HG03175 (cell line): Measurements from ENCODE around the gene WTAP.
"Not testable (repeated sequence)": the region's sequence is repeated elsewhere in the genome, so short reads cannot be mapped to it uniquely, and the experiment has no call there.

ENCODE experiments used
- ATAC-seq: cut with Tn5 transposase; IDR thresholded peaks from one replicate; pipeline ENCODE4 v1.9.1; 2021; ENCODE audit warnings: mild to moderate bottlenecking, moderate library complexity; ENCODE audit not compliant: unreplicated experiment

Gene WTAP

DNA sequence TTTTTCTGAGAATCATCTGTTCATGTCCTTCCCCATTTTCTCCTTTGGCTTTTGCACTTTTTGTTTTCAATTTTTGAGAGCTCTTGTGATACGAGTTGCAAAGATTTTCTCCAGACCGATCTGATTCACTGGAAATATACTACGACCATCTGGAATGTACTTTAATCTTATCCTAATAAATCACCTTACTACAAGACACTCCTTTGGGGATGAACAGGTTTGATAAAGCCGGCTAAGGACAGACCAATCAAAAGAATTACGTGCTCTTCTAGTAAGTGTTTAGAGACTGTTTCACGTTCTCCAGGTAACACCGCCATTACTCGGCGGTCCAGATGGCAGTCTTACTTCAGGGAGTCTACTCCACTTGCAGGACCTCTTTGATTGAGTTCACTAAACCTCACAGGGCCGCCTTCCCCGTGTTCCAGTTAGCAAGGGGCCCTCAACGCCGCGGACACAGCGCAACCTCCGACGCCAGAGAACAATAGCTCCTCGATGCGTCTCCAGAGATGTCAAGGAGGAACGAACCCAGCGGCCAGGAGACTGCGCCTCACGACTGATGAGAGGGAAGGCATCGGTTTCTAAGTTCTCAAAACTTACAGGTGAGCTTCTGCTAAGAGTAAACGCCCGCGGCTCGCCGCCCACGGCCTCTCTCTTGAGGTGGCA lies 920 bp upstream of the WTAP start:
- ATAC-seq = no peak

DNA sequence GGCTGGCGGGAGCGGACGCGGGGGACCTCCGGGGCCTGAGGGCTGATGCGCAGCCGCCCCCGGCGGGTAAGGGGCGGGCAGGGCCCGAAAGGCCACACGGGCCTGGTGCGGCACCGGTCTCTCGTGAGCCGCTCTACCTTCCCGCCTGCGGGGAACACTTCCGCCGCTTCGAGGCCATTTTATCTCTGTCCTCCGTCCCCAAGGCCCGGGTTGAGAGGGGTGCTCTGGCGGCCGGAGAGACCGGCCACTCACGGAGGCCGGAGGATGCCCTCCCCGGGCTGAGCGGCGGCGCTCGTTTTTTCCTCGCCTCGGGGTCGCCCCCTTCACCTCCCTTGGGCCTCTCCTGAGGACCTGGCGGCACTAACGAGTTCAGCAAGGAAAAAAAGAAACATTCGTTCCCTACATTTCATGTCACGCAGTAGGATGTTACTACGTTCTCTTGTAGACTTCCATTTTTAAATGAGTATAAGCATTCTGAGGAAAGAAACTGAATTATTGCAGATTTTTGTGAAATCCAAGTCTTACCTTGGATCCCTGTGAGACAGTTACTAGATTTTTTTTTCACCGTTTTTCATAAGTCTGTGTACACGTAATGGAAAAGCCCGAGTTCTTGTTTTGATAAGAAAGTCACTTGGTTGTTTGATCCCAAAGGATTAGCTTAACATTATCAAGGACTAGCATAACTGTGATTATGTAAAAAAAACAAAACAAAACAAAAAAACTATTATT lies 575 bp downstream of the WTAP start:
- ATAC-seq = peak; percentile 37

DNA sequence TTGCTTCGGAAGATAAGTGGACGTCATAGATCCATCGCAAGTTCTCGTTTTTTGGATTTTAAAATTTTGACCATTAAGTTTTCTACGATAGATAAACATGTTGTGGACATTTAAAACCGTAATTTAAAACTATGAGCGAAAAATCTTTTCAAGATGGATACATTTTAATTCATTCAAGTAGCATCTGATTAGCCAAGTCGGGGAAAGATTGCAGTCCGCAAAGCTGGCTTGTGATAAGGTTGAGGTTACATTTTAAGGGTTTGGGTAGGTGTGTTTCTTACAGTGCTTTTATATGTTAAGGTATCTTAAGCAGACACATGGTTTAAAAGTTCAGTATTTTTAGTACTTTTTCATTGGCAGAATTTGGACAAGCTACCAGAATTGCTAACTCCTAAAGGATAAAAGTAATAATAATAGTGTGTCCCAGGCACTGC lies 1.2 kb downstream of the WTAP start:
- no peak for ATAC-seq

DNA sequence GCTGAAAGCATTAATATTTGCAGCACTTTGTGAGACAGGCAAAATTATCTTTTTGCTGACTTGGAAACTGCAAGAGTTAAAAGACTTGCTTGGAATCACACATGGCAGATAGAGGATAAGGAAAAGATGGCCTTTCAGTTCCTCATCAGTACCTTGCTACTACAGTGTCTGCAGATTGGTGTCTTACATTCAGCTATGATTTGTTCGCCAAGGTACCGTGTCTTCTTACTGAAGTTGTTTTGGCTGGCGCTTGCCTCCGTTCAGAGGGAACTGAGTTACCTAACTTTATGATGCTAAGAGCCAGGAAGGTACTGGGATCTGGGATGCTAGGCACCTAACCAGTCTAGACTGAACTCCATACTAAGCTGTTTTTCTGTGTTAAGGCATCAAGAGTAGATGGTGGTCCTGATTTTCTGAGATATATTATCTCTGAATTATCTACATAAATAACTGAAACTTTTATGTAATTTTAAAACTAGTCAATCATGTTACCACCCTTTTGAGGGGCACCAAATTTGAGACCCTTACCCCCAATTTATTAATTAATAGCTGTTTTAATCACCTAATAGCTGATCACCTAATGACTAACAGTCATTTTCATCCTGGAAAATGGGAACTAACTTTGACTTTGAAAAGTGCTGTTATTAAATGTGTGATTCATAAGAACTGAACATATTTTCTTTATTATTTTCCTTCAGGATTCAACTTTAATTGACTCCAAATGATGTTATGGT lies 2.5 kb downstream of the WTAP start:
- ATAC-seq = no peak

DNA sequence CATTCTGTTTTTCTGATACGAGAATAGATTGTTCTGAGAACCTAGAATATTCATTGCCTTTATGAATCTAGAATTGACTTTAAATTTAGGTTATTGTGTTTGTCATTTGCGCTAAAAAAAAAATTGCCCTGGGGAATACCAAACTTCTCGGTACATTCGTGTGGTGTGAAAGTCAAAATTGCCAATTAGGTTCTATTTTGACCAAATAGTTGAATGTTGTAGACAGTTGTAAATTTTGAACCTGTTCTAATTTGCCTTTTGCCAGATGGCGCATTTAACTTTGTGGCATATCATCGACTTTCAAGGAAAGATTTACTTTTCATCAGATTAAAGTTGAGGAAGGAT lies 3.0 kb downstream of the WTAP start:
- ATAC-seq = no peak

DNA sequence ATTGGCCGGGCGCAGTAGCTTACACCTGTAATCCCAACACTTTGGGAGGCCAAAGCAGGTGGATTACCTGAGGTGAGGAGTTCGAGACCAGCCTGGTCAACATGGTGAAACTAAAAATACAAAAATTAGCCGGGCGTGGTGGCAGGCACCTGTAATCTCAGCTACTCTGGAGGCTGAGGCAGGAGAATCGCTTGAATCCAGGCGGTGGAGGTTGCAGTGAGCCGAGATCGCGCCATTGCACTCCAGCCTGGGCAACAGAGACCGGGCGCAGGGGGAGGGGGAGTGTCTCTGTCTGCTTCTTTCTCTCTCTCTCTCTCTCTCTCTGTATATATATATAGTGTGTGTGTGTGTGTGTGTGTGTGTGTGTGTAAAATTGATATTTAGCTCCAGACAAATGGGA lies 5.2 kb downstream of the WTAP start:
- ATAC-seq = not testable (repeated sequence)

DNA sequence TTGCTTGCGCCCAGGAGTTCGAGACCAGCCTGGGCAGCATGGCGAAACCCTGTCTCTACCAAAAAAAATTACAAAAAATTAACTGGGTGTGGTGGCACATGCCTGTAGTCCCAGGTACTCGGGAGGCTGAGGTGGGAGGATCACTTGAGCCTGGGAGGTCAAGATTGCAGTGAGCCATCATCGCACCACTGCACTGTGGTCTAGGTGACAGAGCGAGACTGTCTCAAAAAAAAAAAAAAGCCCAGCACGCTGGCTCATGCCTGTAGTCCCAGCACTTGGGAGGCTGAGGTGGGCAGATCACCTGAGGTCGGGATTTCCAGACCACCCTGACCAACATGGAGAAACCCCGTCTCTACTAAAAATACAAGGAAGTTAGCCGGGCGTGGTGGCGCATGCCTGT lies 6.1 kb downstream of the WTAP start:
- ATAC-seq = not testable (repeated sequence)

DNA sequence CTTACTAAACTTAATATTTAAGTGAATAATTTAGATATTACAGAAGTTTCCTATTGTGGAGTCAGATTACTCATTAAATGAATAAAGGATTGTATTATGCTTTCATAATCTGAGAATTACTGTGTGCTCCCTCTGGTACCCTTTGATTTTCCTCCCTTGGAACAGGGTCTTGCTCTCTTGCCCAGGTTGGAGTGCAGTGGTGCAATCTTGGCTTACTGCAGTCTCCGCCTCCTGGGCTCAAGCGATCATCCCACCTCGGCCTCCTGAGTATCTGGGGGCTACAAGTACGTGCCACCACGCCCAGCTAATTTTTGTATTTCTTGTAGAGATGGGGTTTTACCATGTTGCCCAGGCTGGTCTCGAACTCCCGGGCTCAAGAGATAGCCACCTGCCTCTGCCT lies 9.6 kb downstream of the WTAP start:
- no peak for ATAC-seq

DNA sequence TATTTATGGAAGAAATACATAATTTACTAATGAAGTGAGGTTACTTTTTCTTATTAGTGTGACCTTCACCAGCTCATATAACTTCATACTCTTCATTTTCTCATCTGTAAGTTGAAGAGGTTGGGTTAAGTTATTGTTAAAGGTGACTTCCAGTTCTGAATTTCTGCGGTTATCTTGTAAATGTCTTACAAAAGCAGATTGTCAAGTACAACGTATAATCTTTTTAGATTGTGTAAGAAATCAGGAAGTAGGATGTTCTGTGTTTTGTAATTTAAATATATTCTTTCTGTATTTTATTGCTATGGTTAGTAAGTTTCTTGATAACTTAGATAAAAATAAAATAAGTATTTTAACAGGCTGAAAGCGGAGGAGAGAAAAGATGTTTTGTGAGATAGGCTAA lies 12.0 kb downstream of the WTAP start:
- no peak for ATAC-seq

DNA sequence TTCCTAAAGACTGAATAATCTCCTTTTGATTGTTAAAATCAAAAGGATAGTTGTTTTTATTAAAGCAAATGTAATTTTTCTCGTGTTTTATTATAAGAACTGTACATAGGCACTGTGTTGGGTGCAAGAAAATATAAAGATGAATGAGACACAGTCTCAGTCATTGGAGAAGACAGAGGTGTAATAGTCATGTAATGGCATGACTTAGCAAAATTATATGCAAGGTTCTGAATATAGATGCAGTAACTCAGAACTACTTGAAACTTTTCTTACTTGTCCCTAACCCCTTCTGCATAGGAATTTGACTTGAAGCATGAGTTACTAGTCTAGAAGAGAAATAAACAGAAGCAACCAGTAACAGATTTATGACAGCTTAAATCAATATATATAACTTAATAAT lies 14.9 kb downstream of the WTAP start:
- no peak for ATAC-seq

DNA sequence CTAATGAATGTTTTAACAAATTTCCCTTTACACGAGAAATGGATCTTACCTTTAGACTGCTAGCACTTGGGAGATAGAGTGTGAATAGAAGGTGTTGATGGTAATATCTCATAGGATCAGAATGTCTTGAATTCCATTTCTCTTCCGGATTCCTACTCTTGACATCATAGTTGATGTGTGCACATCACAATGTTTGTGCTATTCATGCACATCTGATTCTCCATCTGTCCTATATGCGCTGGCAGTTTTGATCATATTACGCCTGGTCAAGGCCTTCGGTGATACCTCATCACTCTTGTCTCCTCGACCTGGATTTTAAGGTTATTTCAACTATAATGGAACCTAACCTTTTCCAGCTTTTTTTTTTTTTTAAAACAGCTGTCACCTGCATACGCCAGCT lies 17.8 kb downstream of the WTAP start:
- ATAC-seq = no peak

DNA sequence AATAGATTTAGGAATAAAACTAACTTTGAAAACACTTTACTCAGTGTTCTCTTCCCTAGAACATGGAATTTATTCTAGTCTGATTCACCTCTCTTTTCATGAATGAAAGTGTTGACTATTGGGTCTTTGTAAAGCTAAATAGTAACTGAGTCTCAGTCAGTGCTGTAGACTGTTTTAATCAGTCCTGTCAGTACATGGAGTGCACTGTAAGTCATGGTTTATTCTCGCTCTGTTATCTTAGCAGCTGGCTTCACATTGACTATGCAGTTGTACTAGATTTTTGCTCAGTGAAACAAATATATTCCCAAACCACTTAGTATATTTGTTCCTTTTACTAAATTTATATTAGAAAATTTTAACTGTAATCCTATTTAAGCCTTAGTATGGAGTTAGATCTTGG lies 19.5 kb downstream of the WTAP start:
- ATAC-seq = no peak

DNA sequence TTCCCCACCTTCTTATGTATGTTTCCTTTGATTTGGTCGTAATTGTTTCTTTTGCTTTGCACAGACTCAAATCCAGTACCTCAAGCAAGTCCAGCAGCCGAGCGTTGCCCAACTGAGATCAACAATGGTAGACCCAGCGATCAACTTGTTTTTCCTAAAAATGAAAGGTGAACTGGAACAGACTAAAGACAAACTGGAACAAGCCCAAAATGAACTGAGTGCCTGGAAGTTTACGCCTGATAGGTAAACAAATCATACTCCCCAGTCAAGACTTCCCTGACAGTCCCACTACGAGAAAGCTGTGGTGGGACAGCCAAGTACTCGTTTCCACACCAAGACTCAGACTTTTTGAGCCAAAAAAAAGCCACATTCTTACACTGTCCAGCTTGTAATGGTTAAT lies 20.8 kb downstream of the WTAP start:
- ATAC-seq = not testable (repeated sequence)

DNA sequence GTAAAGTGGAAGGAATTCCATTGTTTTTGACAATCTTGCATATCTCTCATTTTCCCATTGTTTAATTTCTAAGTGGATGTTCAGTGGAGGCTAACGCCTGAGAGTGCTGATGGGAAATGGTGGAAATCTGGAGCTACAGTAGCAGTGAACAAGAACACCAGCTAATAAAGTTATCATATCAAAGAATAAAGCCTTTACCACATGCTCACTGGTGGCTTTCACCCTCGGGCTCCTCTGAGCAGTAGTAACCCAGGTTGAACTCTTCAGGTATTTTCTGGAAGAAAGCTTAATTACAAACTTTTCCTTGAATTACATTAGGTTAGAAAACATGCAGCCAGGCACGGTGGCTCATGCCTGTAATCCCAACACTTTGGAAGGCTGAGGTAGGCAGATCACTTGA lies 24.1 kb downstream of the WTAP start:
- ATAC-seq = no peak

DNA sequence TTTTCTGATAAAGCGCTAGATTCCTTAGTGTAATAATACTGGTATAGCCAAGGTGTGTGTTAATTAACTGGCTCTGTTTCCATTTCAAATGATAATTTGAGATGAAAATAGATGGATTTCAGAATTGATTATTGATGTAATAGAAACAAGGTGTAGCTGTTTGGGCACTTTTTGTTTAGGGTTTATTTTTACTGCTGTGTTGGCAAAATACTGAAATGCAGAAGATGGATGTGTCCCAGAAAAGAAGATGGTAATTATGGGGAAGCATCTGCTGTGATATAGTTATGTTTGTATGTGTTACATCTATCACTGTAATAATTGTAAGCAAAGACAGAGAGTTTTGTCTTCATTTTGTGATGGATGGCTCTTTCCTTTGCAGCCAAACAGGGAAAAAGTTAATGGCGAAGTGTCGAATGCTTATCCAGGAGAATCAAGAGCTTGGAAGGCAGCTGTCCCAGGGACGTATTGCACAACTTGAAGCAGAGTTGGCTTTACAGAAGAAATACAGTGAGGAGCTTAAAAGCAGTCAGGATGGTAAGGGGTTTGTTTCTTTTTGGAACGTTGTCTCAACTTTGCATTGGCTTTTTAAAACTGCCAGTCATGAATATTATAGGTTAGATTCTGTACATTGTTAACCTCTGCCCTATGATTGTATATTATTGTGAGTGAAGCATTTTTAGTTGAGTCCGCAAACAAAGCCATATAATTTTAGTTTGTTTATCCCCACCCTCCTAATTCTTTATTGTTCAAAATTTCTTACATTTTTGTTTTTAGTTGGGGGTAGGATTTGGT lies 26.0 kb downstream of the WTAP start:
- no peak for ATAC-seq

DNA sequence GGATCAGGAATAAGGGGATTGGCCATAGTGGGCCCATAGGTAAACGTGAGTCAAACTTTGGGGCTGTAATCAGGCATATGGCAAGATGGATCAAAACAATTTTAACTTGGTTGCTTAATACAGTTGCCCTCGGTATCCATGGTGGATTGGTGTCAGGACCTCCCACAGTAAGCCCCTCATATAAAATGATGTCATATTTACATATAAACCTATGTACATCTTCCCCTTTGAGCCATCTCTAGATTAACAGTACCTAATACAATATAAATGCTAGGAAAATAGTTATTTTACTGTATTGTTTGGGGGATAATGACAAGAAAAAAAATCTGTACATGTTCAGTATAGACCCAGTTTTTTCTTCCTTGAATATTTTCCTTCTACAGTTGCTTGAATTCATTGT lies 27.1 kb downstream of the WTAP start:
- no peak for ATAC-seq

DNA sequence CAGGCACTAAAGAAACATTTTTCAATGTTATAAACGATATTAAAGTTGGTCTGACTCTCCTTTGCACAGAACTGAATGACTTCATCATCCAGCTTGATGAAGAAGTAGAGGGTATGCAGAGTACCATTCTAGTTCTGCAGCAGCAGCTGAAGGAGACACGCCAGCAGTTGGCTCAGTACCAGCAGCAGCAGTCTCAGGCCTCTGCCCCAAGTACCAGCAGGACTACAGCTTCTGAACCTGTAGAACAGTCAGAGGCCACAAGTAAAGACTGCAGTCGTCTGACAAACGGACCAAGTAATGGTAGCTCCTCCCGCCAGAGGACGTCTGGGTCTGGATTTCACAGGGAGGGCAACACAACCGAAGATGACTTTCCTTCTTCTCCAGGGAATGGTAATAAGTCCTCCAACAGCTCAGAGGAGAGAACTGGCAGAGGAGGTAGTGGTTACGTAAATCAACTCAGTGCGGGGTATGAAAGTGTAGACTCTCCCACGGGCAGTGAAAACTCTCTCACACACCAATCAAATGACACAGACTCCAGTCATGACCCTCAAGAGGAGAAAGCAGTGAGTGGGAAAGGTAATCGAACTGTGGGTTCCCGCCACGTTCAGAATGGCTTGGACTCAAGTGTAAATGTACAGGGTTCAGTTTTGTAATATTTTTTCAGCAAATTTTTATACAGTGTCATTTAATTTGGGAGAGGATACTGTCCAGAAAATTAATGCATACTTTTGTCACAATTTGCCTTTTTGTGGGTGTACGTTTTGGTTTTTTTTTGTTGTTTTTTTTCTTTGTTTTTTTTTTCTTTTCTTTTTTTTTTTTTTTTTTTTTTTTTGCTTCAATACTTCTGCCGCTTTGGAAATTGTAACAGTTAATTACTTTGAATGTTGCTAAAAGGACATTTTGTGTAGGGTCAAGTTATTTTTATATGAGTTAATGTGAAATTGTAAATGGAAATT lies 27.9 kb downstream of the WTAP start:
- no peak for ATAC-seq

DNA sequence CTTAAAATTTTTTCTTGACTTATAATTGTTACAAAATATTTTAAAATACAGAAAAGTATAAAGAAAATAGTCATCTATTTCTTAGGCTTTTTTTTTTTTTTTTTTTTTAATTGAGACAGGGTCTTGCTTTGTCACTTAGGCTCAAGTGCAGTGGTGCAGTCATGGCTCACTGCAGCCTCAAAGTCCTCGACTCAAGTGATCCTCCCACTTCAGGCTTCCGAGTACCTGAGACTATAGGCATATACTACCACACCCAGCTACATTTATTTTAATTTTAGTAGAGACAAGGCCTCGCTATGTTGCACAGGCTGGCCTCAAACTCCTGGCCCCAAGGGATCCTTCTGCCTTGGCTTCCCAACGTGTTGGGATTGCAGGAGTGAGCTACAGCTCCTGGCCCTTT lies 29.2 kb downstream of the WTAP start:
- no peak for ATAC-seq

DNA sequence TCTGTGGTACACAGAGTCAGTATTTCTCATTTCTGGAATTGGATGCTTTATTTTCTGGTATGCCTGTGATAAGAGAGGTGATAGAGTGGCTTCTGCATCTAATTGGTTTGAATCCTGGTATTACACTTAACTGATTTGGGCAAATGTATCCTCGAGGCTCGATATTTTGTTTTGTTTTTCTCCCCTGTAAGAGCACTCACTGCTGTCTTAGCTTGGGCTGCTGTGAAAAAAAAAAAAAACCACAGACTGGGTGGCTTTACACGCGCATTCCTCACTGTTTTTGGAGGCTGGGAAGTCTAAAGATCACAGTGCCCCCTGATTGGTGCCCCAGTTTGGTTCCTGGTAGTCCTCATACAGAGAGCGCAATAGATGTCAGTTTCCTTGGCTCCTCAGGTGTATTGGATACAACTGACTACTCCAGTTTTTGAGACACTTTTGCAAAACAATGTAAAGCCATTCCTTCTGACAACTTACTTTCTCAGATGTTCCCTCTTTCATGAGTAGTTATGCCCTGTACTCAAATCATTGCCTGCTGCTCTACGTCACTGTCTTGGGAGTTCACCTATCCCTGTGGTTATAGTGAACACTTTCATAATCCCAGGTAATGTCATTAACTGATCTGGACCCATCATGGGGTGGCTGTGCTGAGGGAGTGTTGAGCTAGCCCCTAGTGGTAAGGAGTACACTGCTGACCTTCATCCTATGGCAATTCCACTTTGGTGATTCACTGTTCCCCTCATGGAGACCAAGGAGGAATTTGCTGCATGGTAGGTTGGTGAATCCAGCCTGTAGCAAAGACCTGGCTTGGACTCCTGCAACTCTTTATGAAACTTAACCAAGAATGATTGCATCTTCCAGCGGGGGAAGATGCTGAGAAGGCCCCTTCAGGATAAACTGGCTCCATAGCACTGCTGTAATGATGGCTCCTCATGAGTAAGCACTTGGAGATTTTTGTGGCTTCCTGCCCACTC lies 31.0 kb downstream of the WTAP start:
- no peak for ATAC-seq
